Memory B cell (primary cell): ENCODE data around the gene LIMK2.
A peak's percentile ranks its signal among the peaks of the same experiment; 100 is the strongest.
"Not testable (repeated sequence)": the region's sequence is repeated elsewhere in the genome, so short reads cannot be mapped to it uniquely, and the experiment has no call there.

Experiments
- ATAC-seq: fragments of 150-1000 bp; cut with Tn5 transposase; 2 replicates; pipeline ENCODE4 v1.10.0; 2021; ENCODE audit warnings: low read depth, mild to moderate bottlenecking, moderate library complexity
- DNase-seq, 2 donors: peaks; one replicate each; pipeline ENCODE4 v3.0.0; 2022; ENCODE audit warnings: low spot score in 2 of 2
- H3K27ac Mint-ChIP-seq: one replicate; pipeline ENCODE4 v1.8.0; 2022; ENCODE audit warnings: mild to moderate bottlenecking, moderate library complexity, mixed read lengths
- H3K27me3 Mint-ChIP-seq: one replicate; pipeline ENCODE4 v1.8.0; 2022; ENCODE audit warnings: mixed read lengths
- H3K36me3 Mint-ChIP-seq: one replicate; pipeline ENCODE4 v1.8.0; 2022; ENCODE audit warnings: mild to moderate bottlenecking, mixed read lengths
- H3K4me1 Mint-ChIP-seq: one replicate; pipeline ENCODE4 v1.8.0; 2022; ENCODE audit warnings: mixed read lengths
- H3K4me3 Mint-ChIP-seq: one replicate; pipeline ENCODE4 v1.8.0; 2022; ENCODE audit warnings: mild to moderate bottlenecking, moderate library complexity, mixed read lengths
- H3K9me3 Mint-ChIP-seq: one replicate; pipeline ENCODE4 v1.8.0; 2022; ENCODE audit warnings: mixed read lengths

The LIMK2 gene

DNA sequence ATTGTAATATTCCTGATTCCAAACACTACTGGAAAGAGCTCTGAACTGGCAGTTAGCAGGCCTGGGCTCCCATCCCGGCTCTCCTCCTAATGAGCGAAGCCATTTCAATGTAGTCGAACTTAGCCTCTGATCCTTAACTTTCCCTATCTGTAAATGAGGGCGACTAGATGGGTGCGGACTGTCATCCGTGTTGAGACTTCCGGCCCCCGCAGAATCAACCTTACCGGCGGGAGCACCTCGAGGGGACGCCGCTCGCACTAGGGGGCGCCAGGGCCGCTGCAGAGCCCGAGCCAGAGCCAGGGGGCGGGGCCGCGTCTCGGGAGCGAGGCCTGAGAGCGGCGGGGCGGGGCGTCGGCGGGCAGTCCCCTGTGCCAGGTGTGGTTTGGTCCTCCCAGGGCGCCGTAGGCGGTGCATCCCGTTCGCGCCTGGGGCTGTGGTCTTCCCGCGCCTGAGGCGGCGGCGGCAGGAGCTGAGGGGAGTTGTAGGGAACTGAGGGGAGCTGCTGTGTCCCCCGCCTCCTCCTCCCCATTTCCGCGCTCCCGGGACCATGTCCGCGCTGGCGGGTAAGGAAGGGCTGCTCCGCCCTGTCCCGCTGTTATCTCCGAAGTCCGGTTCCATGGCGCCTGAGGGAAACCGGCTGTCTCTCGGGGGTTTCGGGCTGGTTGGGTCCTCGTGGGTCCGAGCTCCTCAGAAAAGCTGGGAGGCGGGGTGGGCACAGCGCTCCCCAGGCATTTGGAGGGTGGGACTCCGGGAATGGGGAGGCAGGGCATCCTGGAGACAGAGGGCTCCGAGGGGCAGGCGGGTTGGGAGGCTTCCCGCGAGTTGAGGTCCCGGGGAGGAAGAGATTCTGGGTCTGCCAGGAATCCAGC lies at the start of gene LIMK2:
Gene LIMK2 (plus strand): TSS at position 437 of the 869 bp plus-strand sequence. CDS start 111 bp downstream, at position 548.
- H3K4me1 Mint-ChIP-seq, result peaks cover 24% of the 10 kb centered on the region

GRCh38 chr22:31170971-31171370 lies 41.1 kb upstream of the LIMK2 start:
- no peak for ATAC-seq
- Mint-ChIP-seq H3K4me3 (no peak overlapping the region), H3K36me3 (peaks cover 24% of the 10 kb centered on the region), H3K4me1 (peaks cover 25% of the 10 kb centered on the region), H3K9me3 (no peaks in the 10 kb centered on the region), H3K27ac (no peak overlapping the region), H3K27me3 (no peaks in the 10 kb centered on the region)
- DNase-seq, result no peak

More for the DNA sequence above, at the start of gene LIMK2:
- ATAC-seq (peak; percentile 99), DNase-seq (peak; percentile 96 to 97)
- no peaks in the 10 kb centered on the region for H3K9me3 Mint-ChIP-seq
- H3K27me3 Mint-ChIP-seq, result no peaks in the 10 kb centered on the region
- H3K4me3 Mint-ChIP-seq, result peak within 1 kb of the TSS; percentile 91
- H3K27ac Mint-ChIP-seq, result peak within 1 kb of the TSS; percentile 84
- no peaks in the 10 kb centered on the region for H3K36me3 Mint-ChIP-seq

DNA sequence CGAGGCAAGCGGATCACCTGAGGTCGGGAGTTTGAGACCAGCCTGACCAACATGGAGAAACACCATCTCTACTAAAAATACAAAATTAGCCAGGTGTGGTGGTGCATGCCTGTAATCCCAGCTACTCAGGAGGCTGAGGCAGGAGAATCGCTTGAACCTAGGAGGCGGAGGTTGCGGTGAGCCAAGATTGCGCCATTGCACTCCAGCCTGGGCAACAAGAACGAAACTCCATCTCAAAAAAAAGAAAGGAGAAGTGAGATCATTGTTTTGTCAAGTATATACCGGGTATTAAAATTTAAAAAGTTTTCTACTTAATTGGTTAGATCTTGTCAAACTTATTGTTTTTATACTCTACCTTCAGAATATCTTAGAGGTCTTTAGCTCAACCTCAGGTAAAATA lies 40.4 kb upstream of the LIMK2 start:
- not testable (repeated sequence) for H3K27ac Mint-ChIP-seq, DNase-seq, H3K9me3 Mint-ChIP-seq, H3K4me3 Mint-ChIP-seq, H3K27me3 Mint-ChIP-seq
- Mint-ChIP-seq H3K36me3 (peaks cover 20% of the 10 kb centered on the region), H3K4me1 (peaks cover 20% of the 10 kb centered on the region)
- ATAC-seq, result peak; percentile 17

GRCh38 chr22:31173386-31174145 lies 38.5 kb upstream of the LIMK2 start:
- H3K9me3 Mint-ChIP-seq, result no peaks in the 10 kb centered on the region
- no peak overlapping the region for H3K4me3 Mint-ChIP-seq
- peaks cover 16% of the 10 kb centered on the region for H3K36me3 Mint-ChIP-seq
- DNase-seq (no peak), ATAC-seq (no peak)
- H3K4me1 Mint-ChIP-seq, result peaks cover 14% of the 10 kb centered on the region
- H3K27me3 Mint-ChIP-seq, result no peaks in the 10 kb centered on the region
- H3K27ac Mint-ChIP-seq, result no peak overlapping the region

- Mint-ChIP-seq H3K27me3 (no peaks in the 10 kb centered on the region), H3K27ac (no peak overlapping the region), H3K36me3 (peaks cover 21% of the 10 kb centered on the region), H3K4me3 (no peak overlapping the region), H3K9me3 (no peaks in the 10 kb centered on the region), H3K4me1 (peaks cover 13% of the 10 kb centered on the region)
- no peak for ATAC-seq
- no peak for DNase-seq
Observed at GRCh38 chr22:31176923-31177322, 35.2 kb upstream of the LIMK2 start.

GRCh38 chr22:31177420-31178162 lies 34.5 kb upstream of the LIMK2 start:
- H3K36me3 Mint-ChIP-seq, result peaks cover 21% of the 10 kb centered on the region

GRCh38 chr22:31178859-31179258 lies 33.2 kb upstream of the LIMK2 start:
- peaks cover 17% of the 10 kb centered on the region for H3K36me3 Mint-ChIP-seq
- no peaks in the 10 kb centered on the region for H3K27me3 Mint-ChIP-seq
- peaks cover 9% of the 10 kb centered on the region for H3K4me1 Mint-ChIP-seq
- ATAC-seq, result no peak
- H3K27ac Mint-ChIP-seq, result no peak overlapping the region
- H3K9me3 Mint-ChIP-seq, result no peaks in the 10 kb centered on the region
- no peak overlapping the region for H3K4me3 Mint-ChIP-seq
- DNase-seq, result no peak

More at GRCh38 chr22:31177420-31178162, 34.5 kb upstream of the LIMK2 start:
- no peak overlapping the region for H3K27ac Mint-ChIP-seq
- no peak for DNase-seq
- no peak for ATAC-seq
- no peaks in the 10 kb centered on the region for H3K27me3 Mint-ChIP-seq
- no peak overlapping the region for H3K4me3 Mint-ChIP-seq
- H3K9me3 Mint-ChIP-seq, result no peaks in the 10 kb centered on the region
- peaks cover 13% of the 10 kb centered on the region for H3K4me1 Mint-ChIP-seq

DNA sequence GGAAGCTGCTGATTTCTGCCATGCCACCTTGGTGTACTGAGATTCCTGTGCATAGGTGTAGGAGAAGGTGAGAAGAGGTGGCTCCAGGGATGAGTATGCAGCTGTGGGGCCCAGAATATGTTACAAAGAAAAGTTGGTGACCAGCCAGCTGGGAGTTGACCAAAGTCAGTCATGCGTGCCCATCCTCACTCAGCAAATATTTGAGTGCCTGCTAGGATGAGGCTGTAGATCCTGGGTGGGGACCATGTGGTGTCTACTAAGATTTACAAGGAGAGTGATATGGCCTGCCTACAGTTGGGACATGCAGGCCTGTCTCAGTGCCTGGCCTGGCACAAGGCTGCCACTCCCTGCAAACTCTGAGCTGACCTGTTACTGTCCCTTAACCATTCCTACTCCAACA lies 32.8 kb upstream of the LIMK2 start:
- no peak overlapping the region for H3K4me3 Mint-ChIP-seq
- H3K36me3 Mint-ChIP-seq, result peaks cover 16% of the 10 kb centered on the region
- no peak for ATAC-seq
- no peak for DNase-seq
- H3K4me1 Mint-ChIP-seq, result peaks cover 9% of the 10 kb centered on the region
- H3K27ac Mint-ChIP-seq, result no peak overlapping the region
- no peaks in the 10 kb centered on the region for H3K27me3 Mint-ChIP-seq
- H3K9me3 Mint-ChIP-seq, result no peaks in the 10 kb centered on the region

DNA sequence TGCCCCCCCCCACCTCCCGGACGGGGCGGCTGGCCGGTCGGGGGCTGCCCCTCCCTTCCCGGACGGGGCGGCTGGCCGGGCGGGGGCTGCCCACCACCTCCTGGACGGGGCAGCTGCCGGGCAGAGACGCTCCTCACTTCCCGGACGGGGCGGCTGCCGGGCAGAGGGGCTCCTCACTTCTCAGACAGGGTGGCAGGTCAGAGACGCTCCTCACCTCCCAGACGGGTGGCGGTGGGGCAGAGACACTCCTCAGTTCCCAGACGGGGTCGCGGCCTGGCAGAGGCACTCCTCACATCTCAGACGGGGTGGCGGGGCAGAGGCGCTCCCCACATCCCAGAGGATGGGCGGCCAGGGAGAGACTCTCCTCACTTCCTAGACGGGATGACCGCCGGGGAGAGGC lies 28.1 kb upstream of the LIMK2 start:
- no peak for DNase-seq
- Mint-ChIP-seq H3K27ac (no peak overlapping the region), H3K4me3 (no peak overlapping the region), H3K4me1 (peaks cover 5% of the 10 kb centered on the region), H3K27me3 (no peaks in the 10 kb centered on the region), H3K36me3 (peaks cover 24% of the 10 kb centered on the region), H3K9me3 (no peaks in the 10 kb centered on the region)
- ATAC-seq, result no peak

GRCh38 chr22:31185056-31185455 lies 27.0 kb upstream of the LIMK2 start:
- H3K27ac Mint-ChIP-seq, result no peak overlapping the region
- H3K9me3 Mint-ChIP-seq, result no peaks in the 10 kb centered on the region
- H3K4me3 Mint-ChIP-seq, result no peak overlapping the region
- H3K4me1 Mint-ChIP-seq, result peaks cover 5% of the 10 kb centered on the region
- no peak for ATAC-seq
- peaks cover 22% of the 10 kb centered on the region for H3K36me3 Mint-ChIP-seq
- no peak for DNase-seq
- no peaks in the 10 kb centered on the region for H3K27me3 Mint-ChIP-seq

DNA sequence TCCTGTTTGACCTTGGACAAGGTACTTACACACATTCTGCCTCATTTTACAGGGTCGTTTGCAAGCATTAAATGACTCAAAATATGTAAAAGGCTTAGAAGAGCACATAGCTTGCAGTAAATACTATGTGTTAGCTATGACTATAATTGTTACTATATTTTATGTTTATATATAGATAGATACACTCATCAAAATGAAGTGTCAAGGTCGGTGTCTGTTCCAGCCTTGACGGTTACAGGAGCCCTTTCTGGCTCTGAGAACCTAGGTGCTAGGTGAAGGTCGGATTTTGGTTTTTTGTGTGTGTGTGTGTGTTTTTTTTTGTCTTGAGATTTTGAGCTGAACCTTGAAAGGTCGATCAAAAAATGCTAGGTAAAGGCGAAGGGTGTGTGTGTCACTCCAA lies 24.5 kb upstream of the LIMK2 start:
- no peak for DNase-seq
- Mint-ChIP-seq H3K9me3 (no peaks in the 10 kb centered on the region), H3K4me3 (no peak overlapping the region), H3K36me3 (peaks cover 24% of the 10 kb centered on the region), H3K4me1 (peaks cover 3% of the 10 kb centered on the region), H3K27me3 (no peaks in the 10 kb centered on the region), H3K27ac (no peak overlapping the region)
- ATAC-seq, result no peak

- ATAC-seq, result no peak
- Mint-ChIP-seq H3K36me3 (peaks cover 23% of the 10 kb centered on the region), H3K9me3 (no peaks in the 10 kb centered on the region), H3K27ac (peak overlapping the region; percentile 35), H3K4me1 (peaks cover 3% of the 10 kb centered on the region), H3K4me3 (no peak overlapping the region), H3K27me3 (no peaks in the 10 kb centered on the region)
- DNase-seq, result no peak
Observed at GRCh38 chr22:31192513-31192912, 19.6 kb upstream of the LIMK2 start.

- ATAC-seq (no peak), DNase-seq (no peak)
- Mint-ChIP-seq H3K36me3 (peaks cover 21% of the 10 kb centered on the region), H3K9me3 (no peaks in the 10 kb centered on the region), H3K27ac (no peak overlapping the region), H3K4me3 (no peak overlapping the region), H3K27me3 (no peaks in the 10 kb centered on the region), H3K4me1 (peaks cover 3% of the 10 kb centered on the region)
Observed at GRCh38 chr22:31193092-31193491, 19.0 kb upstream of the LIMK2 start.

GRCh38 chr22:31194681-31195080 lies 17.4 kb upstream of the LIMK2 start:
- H3K27ac Mint-ChIP-seq, H3K4me1 Mint-ChIP-seq, ATAC-seq, H3K9me3 Mint-ChIP-seq, H3K27me3 Mint-ChIP-seq, H3K4me3 Mint-ChIP-seq, DNase-seq: not testable (repeated sequence)
- H3K36me3 Mint-ChIP-seq, result peaks cover 21% of the 10 kb centered on the region
